WI38 (cell line): ENCODE results near the gene PRPSAP2.

Experiments used
- H3K4me3 ChIP-seq: 2 replicates; pipeline ENCODE4 v1.5.1; 2011; ENCODE audit warnings: low read depth, mild to moderate bottlenecking, control low read depth, low read length
- TF ChIP-seq, protein P1 (sequence below): IDR thresholded peaks from 2 replicates; pipeline ENCODE4 v1.5.1; 2012; ENCODE audit warnings: low read depth, mild to moderate bottlenecking, control low read depth, low read length

Gene PRPSAP2

DNA sequence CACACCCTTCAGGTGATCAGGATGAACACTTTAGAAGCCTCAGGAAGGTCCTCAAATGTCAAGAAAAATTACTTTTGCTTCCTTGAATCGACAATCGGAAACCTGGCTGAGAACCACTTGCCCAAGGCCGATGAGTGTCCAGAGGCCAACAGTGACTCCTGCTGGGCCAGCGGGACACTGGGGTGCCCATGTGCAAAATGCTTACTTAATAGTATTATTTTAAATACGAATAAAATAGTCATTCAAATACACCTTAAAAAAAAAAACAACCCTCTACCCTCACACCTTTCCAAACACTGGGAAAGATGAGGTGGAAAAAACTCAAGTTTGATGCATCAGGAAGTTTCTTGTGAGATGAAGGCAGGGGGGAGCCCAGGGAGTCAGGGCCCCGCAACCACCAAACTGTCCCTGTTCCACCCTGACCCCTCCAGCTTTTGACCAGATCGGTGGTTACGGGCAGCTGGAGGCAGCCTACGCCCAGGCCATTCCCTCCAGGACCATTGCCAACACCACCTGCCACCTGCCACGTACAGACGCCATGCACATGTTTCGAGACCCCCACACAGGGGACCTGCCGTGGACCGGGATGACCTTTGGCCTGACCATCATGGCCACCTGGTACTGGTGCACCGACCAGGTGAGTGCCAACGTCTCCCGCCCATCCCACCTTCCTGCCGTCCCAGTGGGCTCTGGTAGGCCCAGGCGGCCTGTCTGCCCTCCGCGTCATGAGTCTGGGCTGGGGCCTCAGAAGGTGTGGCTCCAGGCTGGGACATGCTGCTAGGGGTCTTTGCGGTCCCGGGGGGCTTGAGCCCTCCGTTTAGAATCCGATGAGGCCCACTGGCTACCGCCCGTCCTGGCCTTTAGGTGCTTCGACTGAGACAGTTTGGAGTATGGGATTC, 112.9 kb downstream of the PRPSAP2 start:
- TF ChIP-seq, protein P1, sequence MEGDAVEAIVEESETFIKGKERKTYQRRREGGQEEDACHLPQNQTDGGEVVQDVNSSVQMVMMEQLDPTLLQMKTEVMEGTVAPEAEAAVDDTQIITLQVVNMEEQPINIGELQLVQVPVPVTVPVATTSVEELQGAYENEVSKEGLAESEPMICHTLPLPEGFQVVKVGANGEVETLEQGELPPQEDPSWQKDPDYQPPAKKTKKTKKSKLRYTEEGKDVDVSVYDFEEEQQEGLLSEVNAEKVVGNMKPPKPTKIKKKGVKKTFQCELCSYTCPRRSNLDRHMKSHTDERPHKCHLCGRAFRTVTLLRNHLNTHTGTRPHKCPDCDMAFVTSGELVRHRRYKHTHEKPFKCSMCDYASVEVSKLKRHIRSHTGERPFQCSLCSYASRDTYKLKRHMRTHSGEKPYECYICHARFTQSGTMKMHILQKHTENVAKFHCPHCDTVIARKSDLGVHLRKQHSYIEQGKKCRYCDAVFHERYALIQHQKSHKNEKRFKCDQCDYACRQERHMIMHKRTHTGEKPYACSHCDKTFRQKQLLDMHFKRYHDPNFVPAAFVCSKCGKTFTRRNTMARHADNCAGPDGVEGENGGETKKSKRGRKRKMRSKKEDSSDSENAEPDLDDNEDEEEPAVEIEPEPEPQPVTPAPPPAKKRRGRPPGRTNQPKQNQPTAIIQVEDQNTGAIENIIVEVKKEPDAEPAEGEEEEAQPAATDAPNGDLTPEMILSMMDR = no peak
- H3K4me3 ChIP-seq = no peak overlapping the region

DNA sequence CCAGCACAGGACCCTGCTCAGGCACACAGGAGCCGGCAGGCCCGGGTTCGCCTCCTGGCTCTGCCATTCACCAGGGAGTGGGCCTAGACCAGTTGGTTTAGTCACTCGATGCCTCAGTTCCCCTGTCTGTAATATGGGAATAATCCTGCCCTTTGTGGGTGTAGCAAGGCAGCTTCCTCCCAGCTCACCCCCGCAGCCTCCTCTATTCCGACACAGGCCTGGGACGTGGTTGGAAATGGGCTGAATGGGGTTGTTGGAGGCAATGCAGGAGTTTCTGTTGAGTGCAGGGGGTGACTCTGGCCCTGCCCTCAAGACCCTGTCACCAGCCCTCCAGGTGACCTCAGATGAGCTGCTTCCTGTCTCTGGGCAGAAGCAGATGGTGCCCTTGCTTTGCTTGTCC, 113.9 kb downstream of the PRPSAP2 start:
- TF ChIP-seq, protein P1 = no peak
- H3K4me3 ChIP-seq = no peak overlapping the region

DNA sequence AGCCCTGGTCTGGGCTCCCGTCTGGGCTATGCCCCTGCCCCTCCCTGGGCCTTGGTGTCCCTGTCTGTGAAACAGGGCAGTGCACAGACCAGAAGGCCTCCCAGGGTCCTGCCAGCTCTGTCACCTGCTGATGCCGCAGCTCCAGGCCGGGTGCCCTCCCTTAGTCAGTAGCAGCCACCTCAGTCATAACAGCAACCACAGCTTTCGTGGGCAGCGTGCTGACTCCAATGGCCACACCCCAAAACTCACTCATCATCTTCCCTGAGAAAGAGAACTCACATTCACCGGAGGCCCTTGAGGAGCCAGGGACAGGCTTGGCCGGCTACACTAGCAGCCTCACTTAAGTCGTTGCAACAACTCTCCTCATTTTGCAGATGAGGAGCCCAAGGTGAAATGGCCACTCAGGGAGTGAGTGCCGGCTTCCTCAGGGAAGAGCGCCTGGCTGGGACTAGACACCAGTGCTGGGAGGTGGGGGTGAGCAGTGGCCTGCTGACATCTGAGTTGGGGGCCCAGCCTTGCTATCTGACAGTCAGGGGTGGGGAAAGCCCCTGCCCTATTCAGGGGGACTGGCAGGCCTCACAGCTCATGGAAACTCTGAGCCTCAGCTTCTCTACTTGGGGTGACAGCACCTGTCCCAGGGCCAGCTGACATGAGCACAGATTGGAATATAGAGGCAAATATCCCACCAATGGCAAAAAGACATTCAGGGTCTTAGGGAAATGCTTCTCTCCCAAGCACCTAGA, 116.6 kb downstream of the PRPSAP2 start:
- TF ChIP-seq, protein P1 = no peak
- no peak overlapping the region for H3K4me3 ChIP-seq

DNA sequence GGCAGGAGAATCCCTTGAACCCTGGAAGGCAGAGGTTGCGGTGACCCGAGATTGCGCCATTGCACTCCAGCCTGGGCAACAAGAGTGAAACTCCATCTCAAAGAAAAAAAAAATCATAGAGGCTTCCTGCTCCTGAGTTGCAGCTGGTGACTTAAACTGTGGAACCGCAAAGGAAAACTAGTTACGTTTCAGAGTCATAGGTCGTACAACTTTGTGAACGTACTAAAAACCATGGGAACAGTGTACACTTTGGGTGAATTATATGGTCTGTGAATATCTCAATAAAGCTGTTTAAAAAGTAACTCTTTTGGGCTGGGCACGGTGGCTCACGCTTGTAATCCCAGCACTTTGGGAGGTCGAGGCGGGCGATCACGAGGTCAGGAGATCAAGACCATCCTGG, 117.7 kb downstream of the PRPSAP2 start:
- no peak overlapping the region for H3K4me3 ChIP-seq
- TF ChIP-seq, protein P1 = no peak

DNA sequence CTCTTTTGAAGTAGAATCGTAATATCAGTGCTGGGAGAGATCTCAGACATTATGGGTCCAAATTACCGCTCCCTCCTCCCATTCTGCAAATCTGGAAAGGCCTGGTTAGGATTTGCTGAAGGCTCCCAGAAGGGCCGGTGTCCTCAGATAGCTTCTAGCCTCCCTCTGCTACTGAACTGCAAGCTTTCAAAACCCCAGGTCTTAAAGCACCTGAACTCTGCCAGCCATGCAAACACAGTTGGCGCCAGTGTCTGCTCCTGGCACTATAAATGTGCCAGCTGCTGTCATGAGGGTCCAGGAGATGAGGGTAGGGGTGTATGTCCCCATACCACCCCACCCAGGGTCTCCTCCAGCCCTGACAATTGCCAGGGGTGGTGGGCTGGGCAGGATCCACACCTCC, 118.3 kb downstream of the PRPSAP2 start:
- TF ChIP-seq, protein P1 = no peak

DNA sequence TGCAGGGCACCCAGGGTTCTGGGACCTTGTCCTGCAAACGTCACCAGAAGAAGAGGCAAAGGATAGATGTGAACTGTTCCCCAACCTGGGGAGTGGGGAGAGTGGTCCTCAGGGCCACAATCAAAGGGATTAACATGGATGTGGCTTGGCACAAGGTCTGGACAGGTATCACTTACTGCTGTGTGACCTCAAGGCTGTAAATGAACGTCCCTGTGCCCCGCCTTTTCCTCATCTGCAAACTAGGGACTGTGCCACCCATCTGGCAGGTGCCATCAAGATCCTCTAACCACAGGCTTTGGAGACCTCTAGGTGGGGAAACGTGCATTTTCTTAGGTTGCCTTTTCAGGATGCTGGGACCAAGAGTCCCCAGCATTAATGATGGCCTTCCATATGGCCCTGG, 119.1 kb downstream of the PRPSAP2 start:
- no peak overlapping the region for H3K4me3 ChIP-seq
- TF ChIP-seq, protein P1 = no peak

More for the DNA sequence above, 118.3 kb downstream of the PRPSAP2 start:
- H3K4me3 ChIP-seq = no peak overlapping the region

DNA sequence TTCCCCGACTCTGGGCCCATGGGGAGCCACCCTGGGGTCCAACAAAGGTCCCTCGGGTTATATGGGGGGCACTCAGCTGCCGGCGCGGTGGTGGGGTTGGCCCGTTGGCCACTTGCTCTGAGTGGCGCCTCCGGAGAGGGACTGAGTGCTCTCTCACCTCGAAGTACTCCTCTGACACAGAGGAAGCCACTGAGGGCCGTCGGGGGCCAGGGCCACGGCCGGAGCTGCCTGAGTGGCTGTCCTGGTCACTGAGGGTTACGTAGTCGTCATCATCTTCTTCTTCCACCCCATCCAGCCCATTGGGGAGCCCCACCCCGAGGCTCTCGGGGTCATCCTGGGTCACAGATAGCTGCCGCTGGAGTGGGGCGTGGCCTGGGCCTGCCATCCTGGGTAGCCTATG, 119.7 kb downstream of the PRPSAP2 start:
- TF ChIP-seq, protein P1 = no peak
- H3K4me3 ChIP-seq = no peak overlapping the region
